K562 (cell line): ENCODE data around the gene FOXR1.

Experiments used
- CTCF ChIP-seq, 3 experiments: IDR thresholded peaks in 2 of 3; conservative IDR thresholded peaks in 1 of 3; 2 replicates each; pipeline ENCODE4 v1.5.1; 2011 to 2012; ENCODE audit warnings: low read length in 3 of 3, mild to moderate bottlenecking in 3 of 3, control low read depth in 2 of 3, improper control_type of control experiment in 1 of 3, inconsistent platforms in 1 of 3, low read depth in 1 of 3, mixed read lengths in 1 of 3, moderate library complexity in 1 of 3; ENCODE audit not compliant: insufficient read depth in 2 of 3
- E2F6 ChIP-seq, 2 experiments: IDR thresholded peaks; 2 replicates each; pipeline ENCODE4 v1.6.1; 2011; ENCODE audit warnings: borderline replicate concordance in 1 of 2, control low read depth in 1 of 2, low read depth in 1 of 2, low read length in 1 of 2, mild to moderate bottlenecking in 1 of 2, mixed read lengths in 1 of 2, moderate library complexity in 1 of 2; ENCODE audit not compliant: insufficient read depth in 1 of 2, insufficient read length in 1 of 2, poor library complexity in 1 of 2, severe bottlenecking in 1 of 2; ENCODE audit errors: extremely low read depth in 1 of 2
- ESRRA ChIP-seq: fragments of 450-650 bp; IDR thresholded peaks from 2 replicates; pipeline ENCODE4 v1.6.1; 2014; ENCODE audit warnings: low read depth, mild to moderate bottlenecking, moderate library complexity, borderline replicate concordance
- KAT8 ChIP-seq: fragments of 450-650 bp; IDR thresholded peaks from 2 replicates; pipeline ENCODE4 v1.6.1; 2016; ENCODE audit warnings: low read depth, mild to moderate bottlenecking
- MYNN ChIP-seq, 2 experiments: sonication (generic); formaldehyde crosslinking in 1 of 2; IDR thresholded peaks; 2 replicates each; pipeline versions ENCODE4 v1.5.0 to v1.6.1; 2016 to 2020; ENCODE audit warnings: antibody characterized with exemption in 1 of 2, missing genetic modification reagents in 1 of 2
- NR2C2 ChIP-seq, 2 experiments: fragments of 200-800 bp in 1 of 2; sonication (Bioruptor generic) in 1 of 2; sonication (generic) in 1 of 2; formaldehyde crosslinking in 1 of 2; IDR thresholded peaks; 2 replicates each; pipeline versions ENCODE4 v1.6.1 to v1.8.0; 2016 to 2022; ENCODE audit warnings: mild to moderate bottlenecking in 1 of 2, missing compliant biosample characterization in 1 of 2, missing genetic modification characterization in 1 of 2, missing genetic modification reagents in 1 of 2
- PKNOX1 ChIP-seq: fragments of 450-650 bp; IDR thresholded peaks from 2 replicates; pipeline ENCODE4 v1.6.1; 2016
- U2AF2 ChIP-seq: fragments of 200-400 bp; formaldehyde crosslinking; optimal IDR thresholded peaks from 2 replicates; pipeline ENCODE3; 2017; ENCODE audit warnings: low read depth, mild to moderate bottlenecking, low read length
- ZBTB8A ChIP-seq: fragments of 450-650 bp; IDR thresholded peaks from 2 replicates; pipeline ENCODE4 v1.6.1; 2018; ENCODE audit warnings: mild to moderate bottlenecking, moderate library complexity; ENCODE audit not compliant: partially characterized antibody
- ZC3H11A ChIP-seq: IDR thresholded peaks from 2 replicates; pipeline ENCODE4 v1.6.1; 2012; ENCODE audit warnings: low read depth, low read length, improper control_type of control experiment

GRCh38 chr11:119014209-119014924, 42.8 kb downstream of the FOXR1 start:
- TF ChIP-seq E2F6 (IDR thresholded peaks at IDR 0.05; ENCODE audit: borderline replicate concordance in 1 of 2, extremely low read depth in 1 of 2, insufficient read depth in 1 of 2, insufficient read length in 1 of 2, low read depth in 1 of 2, low read length in 1 of 2, poor library complexity in 1 of 2, severe bottlenecking in 1 of 2) (no peak), MYNN (IDR thresholded peaks at IDR 0.05) (no peak; the same call in 1 of the 2 replicates), MYNN (CRISPR knock-in tag; IDR thresholded peaks at IDR 0.05) (no peak), ESRRA (no peak), CTCF (IDR thresholded peaks at IDR 0.05 in 2 of 3, conservative IDR thresholded peaks at IDR 0.05 in 1 of 3; ENCODE audit: insufficient read depth in 2 of 3, low read depth in 1 of 3, low read length in 3 of 3) (no peak), ZBTB8A (no peak), NR2C2 (CRISPR knock-in tag; IDR thresholded peaks at IDR 0.05) (0 out of 2 replicates have a peak, but pooled peaks have one; percentile 15), NR2C2 (tag; IDR thresholded peaks at IDR 0.05) (no peak), PKNOX1 (no peak), U2AF2 (no peak), KAT8 (no peak), ZC3H11A (no peak)
